Vagina (tissue), 2 donors: ENCODE results near the gene OXCT1. TPM values are rescaled to one million over a fixed set of nuclear protein-coding genes. Genes with fewer than 3 reads are reported as not detected.

Experiments used
- DNase-seq, 2 donors: peaks; one replicate each; pipeline ENCODE4 v3.0.0-alpha.2; 2017; ENCODE audit errors: extremely low spot score in 2 of 2
- H3K27ac ChIP-seq: fragments of 200-600 bp; sonication (generic); one replicate; pipeline ENCODE4 v1.5.1; 2019
- H3K27me3 ChIP-seq: fragments of 200-600 bp; sonication (generic); one replicate; pipeline ENCODE4 v1.5.1; 2019
- H3K36me3 ChIP-seq, 2 donors: fragments of 200-600 bp; sonication (generic); one replicate each; pipeline ENCODE4 v1.5.1; 2017 to 2019
- H3K4me1 ChIP-seq: fragments of 200-600 bp; sonication (generic); one replicate; pipeline ENCODE4 v1.5.1; 2019
- H3K4me3 ChIP-seq, 2 donors: fragments of 200-600 bp; sonication (generic); 1 replicate in 1 of 2; 2 replicates in 1 of 2; pipeline ENCODE4 v1.5.1; 2016 to 2019
- H3K9me3 ChIP-seq: fragments of 200-600 bp; sonication (generic); one replicate; pipeline ENCODE4 v1.5.1; 2019
- CTCF ChIP-seq, 3 experiments: fragments of 450-650 bp in 2 of 3; fragments of 200-600 bp in 1 of 3; sonication (generic) in 1 of 3; IDR thresholded peaks; one replicate each; pipeline ENCODE4 v1.5.1; 2017 to 2019; ENCODE audit warnings: antibody characterized with exemption in 3 of 3, mild to moderate bottlenecking in 2 of 3, moderate library complexity in 2 of 3
- POLR2A ChIP-seq, 2 donors: fragments of 450-650 bp; IDR thresholded peaks; one replicate each; pipeline ENCODE4 v1.6.1; 2017; ENCODE audit warnings: antibody characterized with exemption in 2 of 2, mild to moderate bottlenecking in 2 of 2, moderate library complexity in 2 of 2
- POLR2AphosphoS5 ChIP-seq, 2 donors: sonication (generic); formaldehyde crosslinking; IDR thresholded peaks; one replicate each; pipeline ENCODE4 v1.9.0; 2017; ENCODE audit warnings: antibody characterized with exemption in 2 of 2, mild to moderate bottlenecking in 2 of 2, low read depth in 1 of 2; ENCODE audit not compliant: insufficient read depth in 1 of 2
- intact Hi-C: fragments of 100-400 bp; cut with DNase I; formaldehyde crosslinking; loops from one replicate; pipeline ENCODE4 v1.15.1; 2023
- total RNA-seq: library from RNA; depleted of rRNA; stranded (reverse); fragments of >200 nt; gene quantifications from one replicate; pipeline ENCODE4 v1.2.3, GENCODE V29; 2016

Gene OXCT1
- total RNA-seq, 1 donor from 2014 or later: 15.5 TPM

GRCh38 chr5:41903892-41904799 is 33.9 kb upstream of the OXCT1 start, which contains the start of gene RIMOC1:
Gene RIMOC1, plus strand, starts transcription at chr5:41904344. Its CDS starts 24 bp downstream, at chr5:41904368.
- peak within 1 kb of the TSS; percentile 75 to 85 for H3K4me3 ChIP-seq
- peaks cover 30% of the 10 kb centered on the region for H3K4me1 ChIP-seq
- H3K36me3 ChIP-seq: peaks cover 0 to 10% of the 10 kb centered on the region in 2 donors
- H3K9me3 ChIP-seq: no peaks in the 10 kb centered on the region
- peak; percentile 99 to 100 for DNase-seq
- peak within 1 kb of the TSS; percentile 95 for H3K27ac ChIP-seq
- H3K27me3 ChIP-seq: no peaks in the 10 kb centered on the region
- TF ChIP-seq POLR2AphosphoS5 (IDR thresholded peaks at IDR 0.05; ENCODE audit: insufficient read depth in 1 of 2, low read depth in 1 of 2) (peak; percentile 99), CTCF (IDR thresholded peaks at IDR 0.05) (no peak), POLR2A (IDR thresholded peaks at IDR 0.05) (peak in 1 of 2 donors; percentile 79)
- intact Hi-C loops: loop anchor here (10.0 kb wide), 1 partner anchor 49 kb away; no protein-coding TSS in a partner anchor

GRCh38 chr5:41903382-41903891 is 33.2 kb upstream of the OXCT1 start:
- Histone ChIP-seq H3K27me3 (no peaks in the 10 kb centered on the region), H3K4me3 (peak overlapping the region; percentile 75 to 85), H3K27ac (peak overlapping the region; percentile 74), H3K4me1 (peaks cover 30% of the 10 kb centered on the region), H3K36me3 (peaks cover 0 to 3% of the 10 kb centered on the region in 2 donors), H3K9me3 (no peaks in the 10 kb centered on the region)
- TF ChIP-seq CTCF (IDR thresholded peaks at IDR 0.05) (no peak), POLR2A (IDR thresholded peaks at IDR 0.05) (no peak), POLR2AphosphoS5 (IDR thresholded peaks at IDR 0.05; ENCODE audit: insufficient read depth in 1 of 2, low read depth in 1 of 2) (no peak)
- DNase-seq: no peak
- intact Hi-C loops: loop anchor here (10.0 kb wide), 1 partner anchor 49 kb away; no protein-coding TSS in a partner anchor

GRCh38 chr5:41896230-41896629 is 26.0 kb upstream of the OXCT1 start:
- no peak overlapping the region for H3K4me3 ChIP-seq
- no peaks in the 10 kb centered on the region for H3K36me3 ChIP-seq
- no peak for DNase-seq
- no peaks in the 10 kb centered on the region for H3K27me3 ChIP-seq
- intact Hi-C loops: no loop called here
- TF ChIP-seq POLR2AphosphoS5 (IDR thresholded peaks at IDR 0.05; ENCODE audit: insufficient read depth in 1 of 2, low read depth in 1 of 2) (no peak), POLR2A (IDR thresholded peaks at IDR 0.05) (no peak), CTCF (IDR thresholded peaks at IDR 0.05) (no peak)
- no peak overlapping the region for H3K27ac ChIP-seq
- H3K4me1 ChIP-seq: no peaks in the 10 kb centered on the region
- H3K9me3 ChIP-seq: no peaks in the 10 kb centered on the region

- H3K9me3 ChIP-seq: no peaks in the 10 kb centered on the region
- H3K4me3 ChIP-seq: no peak overlapping the region
- no peaks in the 10 kb centered on the region for H3K36me3 ChIP-seq
- no peak for DNase-seq
- intact Hi-C loops: no loop called here
- no peaks in the 10 kb centered on the region for H3K27me3 ChIP-seq
- no peak for TF ChIP-seq POLR2A (IDR thresholded peaks at IDR 0.05)
- H3K27ac ChIP-seq: no peak overlapping the region
- H3K4me1 ChIP-seq: no peaks in the 10 kb centered on the region
Observed at GRCh38 chr5:41893074-41893851, 23.0 kb upstream of the OXCT1 start.

GRCh38 chr5:41892031-41892430 is 21.8 kb upstream of the OXCT1 start:
- H3K4me3 ChIP-seq: no peak overlapping the region
- H3K27me3 ChIP-seq: no peaks in the 10 kb centered on the region
- H3K4me1 ChIP-seq: no peaks in the 10 kb centered on the region
- H3K9me3 ChIP-seq: no peaks in the 10 kb centered on the region
- no peak for TF ChIP-seq POLR2A (IDR thresholded peaks at IDR 0.05)
- TF ChIP-seq POLR2AphosphoS5 (IDR thresholded peaks at IDR 0.05; ENCODE audit: insufficient read depth in 1 of 2, low read depth in 1 of 2): no peak
- TF ChIP-seq CTCF (IDR thresholded peaks at IDR 0.05): no peak
- intact Hi-C loops: no loop called here
- no peaks in the 10 kb centered on the region for H3K36me3 ChIP-seq
- no peak overlapping the region for H3K27ac ChIP-seq
- DNase-seq: no peak
